Stimulated activated CD4-positive, alpha-beta T cell treated with anti-CD3 and anti-CD28 coated beads, TNF-alpha, amount 100 ng/mL, for 24 hours (primary cell): Measurements from ENCODE around the gene SLC25A24.

Source experiments
- DNase-seq, 3 experiments: peaks; one replicate each; pipeline ENCODE4 v3.0.0-alpha.2; 2020; ENCODE audit warnings: low read depth in 3 of 3

SLC25A24 gene

GRCh38 chr1:108106775-108107174, 93.4 kb downstream of the SLC25A24 start:
- no peak for DNase-seq

DNA sequence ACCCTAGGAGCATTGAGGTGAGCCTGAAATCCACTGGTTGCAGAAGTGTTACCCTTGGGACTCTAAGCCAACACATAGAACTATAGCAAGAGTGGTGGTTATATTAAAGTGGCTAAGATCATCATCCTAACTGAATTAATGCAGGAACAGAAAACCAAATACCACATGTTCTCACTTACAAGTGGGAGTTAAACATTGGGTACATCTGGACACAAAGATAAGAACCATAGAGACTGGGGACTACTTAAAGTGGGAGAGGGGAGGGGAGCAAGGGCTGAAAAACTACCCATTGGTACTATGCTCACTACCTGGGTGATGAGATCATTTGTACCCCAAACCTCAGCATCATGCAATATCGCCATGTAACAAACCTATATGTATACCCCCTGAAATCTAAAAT, 100.0 kb downstream of the SLC25A24 start:
- DNase-seq: no peak

- no peak for DNase-seq
Observed at GRCh38 chr1:108097018-108097417, 103.1 kb downstream of the SLC25A24 start.

DNA sequence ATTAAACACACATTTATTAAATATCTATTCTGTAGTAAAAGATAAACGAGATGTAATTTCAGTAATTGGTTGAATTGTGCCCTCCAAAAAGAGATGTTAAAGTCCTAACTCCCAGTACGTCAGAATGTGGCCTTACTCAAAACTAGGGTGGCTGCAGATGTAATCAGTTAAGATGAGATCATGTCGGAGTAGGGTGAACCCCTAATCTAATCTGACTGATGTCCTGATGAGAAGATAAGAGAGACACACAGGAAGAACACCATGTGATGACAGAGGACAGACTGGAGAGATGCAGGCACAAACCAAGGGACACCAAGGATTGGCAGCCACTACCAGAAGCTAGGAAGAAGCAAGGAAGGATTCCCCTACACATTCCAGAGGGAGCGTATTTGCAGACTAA, 104.1 kb downstream of the SLC25A24 start:
- DNase-seq: no peak

DNA sequence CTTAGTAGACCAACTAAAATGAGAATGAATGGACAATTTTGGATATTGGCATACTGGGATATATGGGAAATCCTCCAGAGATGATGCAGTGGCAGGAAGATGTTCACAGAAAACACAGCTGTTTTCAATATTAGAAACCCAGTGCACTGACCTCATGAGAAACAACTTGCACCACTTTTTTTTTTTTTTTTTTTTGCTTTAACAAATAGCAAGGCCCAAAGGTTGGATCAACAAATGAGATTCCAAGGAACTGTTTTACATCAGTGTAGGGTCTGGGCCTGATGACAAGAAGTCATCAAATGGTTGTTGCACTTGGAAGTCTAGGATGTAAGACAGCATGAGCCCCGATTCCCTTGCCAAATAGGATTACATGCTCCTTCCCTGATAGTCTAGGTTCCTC, 110.7 kb downstream of the SLC25A24 start:
- DNase-seq: no peak

GRCh38 chr1:108085628-108086027, 114.5 kb downstream of the SLC25A24 start:
- no peak for DNase-seq

- DNase-seq: no peak
Observed at GRCh38 chr1:108084866-108085477, 115.2 kb downstream of the SLC25A24 start.
